ENCODE results near the gene MEF2B. TPM values are rescaled to one million over a fixed set of nuclear protein-coding genes. Genes with fewer than 3 reads are reported as not detected.

Gene MEF2B
- total and polyA plus RNA-seq, 2 donors (not counting 3 experiments of a cell fraction or from before 2014, with no cell fraction given): 0.52 to 1.2 TPM

DNA sequence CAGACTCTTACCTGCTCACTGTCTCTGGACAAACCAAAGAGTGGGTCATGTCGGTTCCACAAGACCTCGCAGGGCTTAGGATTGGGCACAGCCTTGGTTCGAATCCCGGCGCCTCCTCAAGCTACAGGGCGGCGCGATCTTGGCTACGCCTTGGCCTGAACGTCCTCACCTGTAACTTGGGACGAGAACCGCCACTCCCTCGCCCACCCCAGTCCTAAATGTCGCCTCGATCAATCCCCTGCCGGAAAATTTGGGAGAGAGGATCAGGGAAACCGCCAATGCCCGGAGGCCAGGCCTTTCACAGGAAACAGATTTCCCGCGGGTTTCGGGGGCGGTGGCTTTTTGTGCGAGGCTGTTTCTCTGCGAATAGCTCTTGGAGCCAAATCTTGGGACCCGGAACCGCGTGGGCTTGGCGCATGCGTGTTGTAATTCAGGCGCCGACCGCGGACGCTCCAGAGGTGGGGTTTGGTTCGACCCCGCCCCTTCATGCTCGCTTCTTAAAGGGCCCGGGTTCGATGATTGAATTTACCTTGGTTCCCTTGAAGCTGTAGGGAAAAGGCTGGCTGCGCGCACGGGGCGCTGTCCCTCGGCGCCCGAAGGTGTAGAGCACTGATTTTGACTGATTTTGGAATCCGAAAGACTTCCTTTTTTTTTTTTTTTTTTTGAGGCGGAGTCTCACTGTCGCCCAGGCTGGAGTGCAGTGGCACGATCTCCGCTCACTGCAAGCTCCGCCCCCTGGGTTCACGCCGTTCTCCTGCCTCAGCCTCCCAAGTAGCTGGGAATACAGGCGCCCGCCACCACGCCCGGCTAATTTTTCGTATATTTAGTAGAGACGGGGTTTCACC is 33.2 kb upstream of the MEF2B start, which contains the start of gene NR2C2AP:
NR2C2AP (minus strand) TSS at position 403 of the 845 bp plus-strand sequence; CDS start at position 49, 354 bp downstream.
- dilution Hi-C loops (cut with MboI; ENCODE audit: extremely low pct_ligation_motif_present, low sequenced_read_pairs) (no loop called here), intact Hi-C loops (cut with micrococcal nuclease) (loop anchor here (1.0 kb wide), 1 partner anchor 11 kb away; the partner anchor contains the start of genes BORCS8 and RFXANK)
- TSS peak; percentile 78 for BruUV-seq (replicated peaks)

DNA sequence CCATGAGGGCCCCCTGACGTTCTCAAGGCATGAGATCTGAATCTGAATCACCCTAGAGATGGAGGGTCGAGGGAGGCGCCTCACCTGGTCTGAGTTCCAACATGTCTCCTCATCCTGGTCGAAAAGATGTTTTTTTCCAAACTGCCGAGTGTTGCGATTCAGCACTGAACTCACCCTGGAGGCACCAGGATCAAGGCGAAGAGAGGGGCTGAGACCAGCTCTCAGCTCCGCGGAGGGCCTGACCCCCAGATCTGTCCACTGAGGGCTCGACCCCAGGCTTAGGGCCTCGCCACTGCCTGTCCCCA is 32.6 kb upstream of the MEF2B start:
- Histone ChIP-seq H3K4me1 (ENCODE audit: control insufficient read depth, extremely low read depth, insufficient read depth, low read length) (peaks cover 6% of the 10 kb centered on the region), H3K4me3 (replicated peaks in 1 of 3; ENCODE audit: insufficient read depth in 1 of 3, low read depth in 1 of 3, low read length in 3 of 3) (peak overlapping the region; percentile 33 to 59 (median 45)), H3K27ac (ENCODE audit: insufficient read depth, low read depth, low read length) (peak overlapping the region; percentile 19), H3K9me3 (replicated peaks; ENCODE audit: control insufficient read depth, insufficient read depth, low read length) (no peaks in the 10 kb centered on the region), H2AFZ (ENCODE audit: low read depth, low read length) (peak overlapping the region; percentile 41), H3K9me1 (replicated peaks; ENCODE audit: control insufficient read depth, extremely low read depth, insufficient read depth, low read length) (no peaks in the 10 kb centered on the region), H3K4me2 (ENCODE audit: insufficient read depth, low read length) (peak overlapping the region; percentile 80), H3K27me3 (ENCODE audit: control insufficient read depth in 2 of 2, insufficient read depth in 2 of 2, low read length in 2 of 2) (no peaks in the 10 kb centered on the region), H3K79me2 (ENCODE audit: control insufficient read depth, insufficient read depth, low read length) (peaks cover 12% of the 10 kb centered on the region), H3K9ac (replicated peaks; ENCODE audit: extremely low read depth, insufficient read depth, low read length) (peak overlapping the region; percentile 43), H4K20me1 (replicated peaks; ENCODE audit: control insufficient read depth, extremely low read depth, insufficient read depth, low read length) (no peaks in the 10 kb centered on the region), H3K36me3 (ENCODE audit: control insufficient read depth in 2 of 2, extremely low read depth in 1 of 2, insufficient read depth in 2 of 2, low read length in 2 of 2) (peaks cover 9 to 18% of the 10 kb centered on the region in 2 experiments)
- intact Hi-C loops (cut with micrococcal nuclease) (loop anchor here (1.0 kb wide), 1 partner anchor 10 kb away; the partner anchor contains the start of genes BORCS8 and RFXANK), dilution Hi-C loops (cut with MboI; ENCODE audit: extremely low pct_ligation_motif_present, low sequenced_read_pairs) (no loop called here)
- no peak for DNase-seq (ENCODE audit: low read depth, low spot score)
- TF ChIP-seq, protein P1, sequence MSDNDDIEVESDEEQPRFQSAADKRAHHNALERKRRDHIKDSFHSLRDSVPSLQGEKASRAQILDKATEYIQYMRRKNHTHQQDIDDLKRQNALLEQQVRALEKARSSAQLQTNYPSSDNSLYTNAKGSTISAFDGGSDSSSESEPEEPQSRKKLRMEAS (IDR thresholded peaks at IDR 0.05; ENCODE audit: insufficient read depth, insufficient read length): no peak
- TF ChIP-seq POLR2A (IDR thresholded peaks at IDR 0.05; ENCODE audit: low read depth, low read length) (no peak), JUN (IDR thresholded peaks at IDR 0.05; ENCODE audit: borderline replicate concordance, insufficient read depth, insufficient read length, low read depth) (no peak), GATA2 (IDR thresholded peaks at IDR 0.05; ENCODE audit: insufficient read depth, insufficient read length, low read depth, low read length) (no peak), EZH2 (IDR thresholded peaks at IDR 0.05; ENCODE audit: borderline replicate concordance, low read depth, low read length, severe bottlenecking) (no peak), POLR2AphosphoS5 (IDR thresholded peaks at IDR 0.05; ENCODE audit: insufficient read depth, low read depth, low read length) (no peak), FOS (IDR thresholded peaks at IDR 0.05; ENCODE audit: borderline replicate concordance, insufficient read depth, low read length) (no peak), MYC (IDR thresholded peaks at IDR 0.05; ENCODE audit: low read depth, low read length) (no peak)
- TF ChIP-seq, protein P2, sequence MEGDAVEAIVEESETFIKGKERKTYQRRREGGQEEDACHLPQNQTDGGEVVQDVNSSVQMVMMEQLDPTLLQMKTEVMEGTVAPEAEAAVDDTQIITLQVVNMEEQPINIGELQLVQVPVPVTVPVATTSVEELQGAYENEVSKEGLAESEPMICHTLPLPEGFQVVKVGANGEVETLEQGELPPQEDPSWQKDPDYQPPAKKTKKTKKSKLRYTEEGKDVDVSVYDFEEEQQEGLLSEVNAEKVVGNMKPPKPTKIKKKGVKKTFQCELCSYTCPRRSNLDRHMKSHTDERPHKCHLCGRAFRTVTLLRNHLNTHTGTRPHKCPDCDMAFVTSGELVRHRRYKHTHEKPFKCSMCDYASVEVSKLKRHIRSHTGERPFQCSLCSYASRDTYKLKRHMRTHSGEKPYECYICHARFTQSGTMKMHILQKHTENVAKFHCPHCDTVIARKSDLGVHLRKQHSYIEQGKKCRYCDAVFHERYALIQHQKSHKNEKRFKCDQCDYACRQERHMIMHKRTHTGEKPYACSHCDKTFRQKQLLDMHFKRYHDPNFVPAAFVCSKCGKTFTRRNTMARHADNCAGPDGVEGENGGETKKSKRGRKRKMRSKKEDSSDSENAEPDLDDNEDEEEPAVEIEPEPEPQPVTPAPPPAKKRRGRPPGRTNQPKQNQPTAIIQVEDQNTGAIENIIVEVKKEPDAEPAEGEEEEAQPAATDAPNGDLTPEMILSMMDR (IDR thresholded peaks at IDR 0.05; ENCODE audit: extremely low read depth in 1 of 2, insufficient read depth in 1 of 2, low read depth in 1 of 2, low read length in 2 of 2): no peak
- CTCF ChIA-PET: interaction anchor here (0.6 to 2.0 kb wide), 3 partner anchors 10 to 284 kb away, joined by 3 to 13 read pairs (median 7); partner anchors contain the start of genes BORCS8 and RFXANK
- no peak for FAIRE-seq
- BruUV-seq (replicated peaks): no TSS peak
- POLR2A ChIA-PET: no interaction called here

More for the DNA sequence above, 33.2 kb upstream of the MEF2B start, which contains the start of gene NR2C2AP:
- Histone ChIP-seq H3K9me1 (replicated peaks; ENCODE audit: control insufficient read depth, extremely low read depth, insufficient read depth, low read length) (no peaks in the 10 kb centered on the region), H3K79me2 (ENCODE audit: control insufficient read depth, insufficient read depth, low read length) (peaks cover 12% of the 10 kb centered on the region), H3K9ac (replicated peaks; ENCODE audit: extremely low read depth, insufficient read depth, low read length) (peak within 1 kb of the TSS; percentile 43), H2AFZ (ENCODE audit: low read depth, low read length) (peak within 1 kb of the TSS; percentile 46), H3K4me2 (ENCODE audit: insufficient read depth, low read length) (peak within 1 kb of the TSS; percentile 80), H3K27ac (ENCODE audit: insufficient read depth, low read depth, low read length) (peak within 1 kb of the TSS; percentile 19), H3K27me3 (ENCODE audit: control insufficient read depth in 2 of 2, insufficient read depth in 2 of 2, low read length in 2 of 2) (no peaks in the 10 kb centered on the region), H3K4me3 (replicated peaks in 1 of 3; ENCODE audit: insufficient read depth in 1 of 3, low read depth in 1 of 3, low read length in 3 of 3) (peak within 1 kb of the TSS; percentile 33 to 59 (median 45)), H3K9me3 (replicated peaks; ENCODE audit: control insufficient read depth, insufficient read depth, low read length) (no peaks in the 10 kb centered on the region), H3K4me1 (ENCODE audit: control insufficient read depth, extremely low read depth, insufficient read depth, low read length) (peaks cover 6% of the 10 kb centered on the region), H4K20me1 (replicated peaks; ENCODE audit: control insufficient read depth, extremely low read depth, insufficient read depth, low read length) (no peaks in the 10 kb centered on the region), H3K36me3 (ENCODE audit: control insufficient read depth in 2 of 2, extremely low read depth in 1 of 2, insufficient read depth in 2 of 2, low read length in 2 of 2) (peaks cover 7 to 13% of the 10 kb centered on the region in 2 experiments)
- TF ChIP-seq, protein P1 (IDR thresholded peaks at IDR 0.05; ENCODE audit: insufficient read depth, insufficient read length): peak; percentile 34
- peak; percentile 5 for TF ChIP-seq MYC (IDR thresholded peaks at IDR 0.05; ENCODE audit: low read depth, low read length)
- no peak for TF ChIP-seq EZH2 (IDR thresholded peaks at IDR 0.05; ENCODE audit: borderline replicate concordance, low read depth, low read length, severe bottlenecking)
- peak; percentile 70 for TF ChIP-seq POLR2A (IDR thresholded peaks at IDR 0.05; ENCODE audit: low read depth, low read length)
- peak; percentile 76 for TF ChIP-seq POLR2AphosphoS5 (IDR thresholded peaks at IDR 0.05; ENCODE audit: insufficient read depth, low read depth, low read length)
- CTCF ChIA-PET: interaction anchor here (0.6 to 2.0 kb wide), 6 partner anchors 8 to 284 kb away, joined by 3 to 13 read pairs (median 4); partner anchors contain the start of genes BORCS8 and RFXANK
- POLR2A ChIA-PET: no interaction called here
- FAIRE-seq (peak; percentile 98), DNase-seq (ENCODE audit: low read depth, low spot score) (peak; percentile 91)
